Measurements from ENCODE around the gene CD46.

DNA sequence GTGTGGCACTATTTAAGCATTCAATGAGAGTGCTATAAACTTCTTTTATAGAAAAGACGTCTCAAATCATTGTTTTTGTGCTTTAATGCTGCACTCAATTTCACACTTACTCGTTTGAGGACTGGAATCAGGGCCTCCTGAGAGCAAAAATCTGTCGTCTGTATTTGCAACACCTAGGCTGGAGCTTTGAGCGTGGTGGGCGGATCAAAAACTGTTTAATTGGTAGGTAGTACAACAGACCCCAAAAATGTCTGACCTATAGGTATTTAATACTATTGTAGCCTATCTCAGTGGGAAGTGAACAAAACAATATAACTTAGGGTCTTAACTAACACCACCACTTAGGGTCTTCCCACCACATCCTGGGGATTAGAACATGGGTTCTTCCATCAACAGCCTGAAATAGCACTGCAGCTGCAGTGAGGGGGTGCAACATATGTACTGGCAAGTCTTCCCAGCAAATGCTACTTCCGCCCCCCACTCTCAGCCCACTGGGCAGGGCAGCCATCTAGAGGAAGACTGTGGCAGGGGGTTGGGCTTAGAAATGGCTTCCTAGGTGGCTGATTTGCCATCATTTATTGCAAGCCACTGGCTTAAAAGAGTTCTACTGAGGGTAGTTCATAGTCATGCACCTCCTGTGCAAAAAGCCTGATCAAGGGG, 48.3 kb downstream of the CD46 start:
- no peak for TF ChIP-seq EZH2 (IDR thresholded peaks at IDR 0.05)
- no peak for TF ChIP-seq JUND (IDR thresholded peaks at IDR 0.05)
- TF ChIP-seq CTCF (IDR thresholded peaks at IDR 0.05 in 2 of 3, conservative IDR thresholded peaks at IDR 0.05 in 1 of 3; ENCODE audit: borderline replicate concordance in 1 of 3, insufficient read depth in 1 of 3, low read depth in 2 of 3, low read length in 2 of 3), result no peak
- TF ChIP-seq CEBPB (IDR thresholded peaks at IDR 0.05; ENCODE audit: low read depth), result no peak
- TF ChIP-seq EGR1 (IDR thresholded peaks at IDR 0.05; ENCODE audit: low read depth), result no peak
- no peak for TF ChIP-seq YY1 (IDR thresholded peaks at IDR 0.05; ENCODE audit: extremely low read depth, insufficient replicate concordance, low read depth, low read length)
- TF ChIP-seq FOSL1 (IDR thresholded peaks at IDR 0.05; ENCODE audit: low read depth), result no peak
- TF ChIP-seq EZH2phosphoT487 (IDR thresholded peaks at IDR 0.05; ENCODE audit: borderline replicate concordance), result no peak
- no peak for TF ChIP-seq SP1 (IDR thresholded peaks at IDR 0.05; ENCODE audit: low read depth)
- no peak for TF ChIP-seq ZFX (IDR thresholded peaks at IDR 0.05)
- 0 out of 2 replicates have a peak, but pooled peaks have one; percentile 18 for TF ChIP-seq POLR2AphosphoS5 (IDR thresholded peaks at IDR 0.05; ENCODE audit: low read depth, low read length)
- no peak for TF ChIP-seq SIN3A (IDR thresholded peaks at IDR 0.05; ENCODE audit: low read depth)
- TF ChIP-seq POLR2A (IDR thresholded peaks at IDR 0.05; ENCODE audit: borderline replicate concordance, extremely low read depth, insufficient read depth, insufficient read length), result no peak
- TF ChIP-seq SRF (IDR thresholded peaks at IDR 0.05; ENCODE audit: low read depth), result no peak

Measured in HCT116 (cell line).